HL-60 (cell line): ENCODE measurements around the gene EEF1A2.

ENCODE experiments used
- DNase-seq, 2 experiments: peaks; one replicate each; pipeline ENCODE4 v3.0.0-alpha.2; 2010 to 2020; ENCODE audit warnings: low read depth in 1 of 2, low spot score in 1 of 2
- H3K27ac ChIP-seq: fragments of 250-450 bp; sonication (Bioruptor Pico); replicated peaks from 2 replicates; pipeline ENCODE4 v1.5.1; 2020; ENCODE audit warnings: mild to moderate bottlenecking, moderate library complexity
- H3K27me3 ChIP-seq: fragments of 250-450 bp; sonication (Bioruptor Pico); 2 replicates; pipeline ENCODE4 v1.5.1; 2021; ENCODE audit warnings: mild to moderate bottlenecking, moderate library complexity; ENCODE audit not compliant: insufficient read depth, poor library complexity, severe bottlenecking
- H3K4me3 ChIP-seq: replicated peaks from 2 replicates; pipeline ENCODE4 v1.5.1; 2011; ENCODE audit warnings: mild to moderate bottlenecking, control low read depth, low read length; ENCODE audit not compliant: insufficient read depth
- GABPA ChIP-seq: IDR thresholded peaks from 2 replicates; pipeline ENCODE4 v1.6.1; 2012; ENCODE audit warnings: low read depth
- POLR2AphosphoS5 ChIP-seq: IDR thresholded peaks from 2 replicates; pipeline ENCODE4 v1.6.1; 2012; ENCODE audit warnings: low read depth
- SPI1 ChIP-seq: IDR thresholded peaks from 2 replicates; pipeline ENCODE4 v1.6.1; 2012; ENCODE audit warnings: low read depth, mild to moderate bottlenecking, borderline replicate concordance
- TF ChIP-seq, protein P1 (sequence below): IDR thresholded peaks from 2 replicates; pipeline ENCODE4 v1.6.1; 2012; ENCODE audit warnings: low read depth; ENCODE audit not compliant: insufficient replicate concordance
- TF ChIP-seq, protein P2 (sequence below): IDR thresholded peaks from one replicate; pipeline ENCODE4 v1.5.1; 2011; ENCODE audit warnings: low read length, control low read depth, inconsistent platforms; ENCODE audit not compliant: insufficient read depth

Gene EEF1A2

DNA sequence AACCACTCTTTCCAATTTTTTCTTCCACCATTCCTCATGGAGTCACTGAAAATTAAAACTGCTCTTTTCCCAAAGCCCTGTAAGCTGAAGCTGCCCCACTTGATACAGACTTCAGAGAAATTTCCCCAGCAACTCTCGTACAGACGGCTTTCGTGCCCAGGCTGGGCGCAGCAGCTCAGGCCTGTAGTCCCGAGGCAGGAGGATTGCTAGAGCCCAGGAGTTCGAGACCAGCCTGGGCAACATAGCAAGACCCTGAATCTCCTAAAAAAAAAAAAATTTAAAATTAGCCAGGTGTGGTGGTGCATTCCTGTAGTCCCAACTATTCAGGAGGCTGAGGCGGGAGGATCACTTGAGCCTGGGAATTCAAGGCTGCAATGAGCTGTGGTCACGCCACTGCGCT is 28.3 kb upstream of the EEF1A2 start:
- TF ChIP-seq, protein P1, sequence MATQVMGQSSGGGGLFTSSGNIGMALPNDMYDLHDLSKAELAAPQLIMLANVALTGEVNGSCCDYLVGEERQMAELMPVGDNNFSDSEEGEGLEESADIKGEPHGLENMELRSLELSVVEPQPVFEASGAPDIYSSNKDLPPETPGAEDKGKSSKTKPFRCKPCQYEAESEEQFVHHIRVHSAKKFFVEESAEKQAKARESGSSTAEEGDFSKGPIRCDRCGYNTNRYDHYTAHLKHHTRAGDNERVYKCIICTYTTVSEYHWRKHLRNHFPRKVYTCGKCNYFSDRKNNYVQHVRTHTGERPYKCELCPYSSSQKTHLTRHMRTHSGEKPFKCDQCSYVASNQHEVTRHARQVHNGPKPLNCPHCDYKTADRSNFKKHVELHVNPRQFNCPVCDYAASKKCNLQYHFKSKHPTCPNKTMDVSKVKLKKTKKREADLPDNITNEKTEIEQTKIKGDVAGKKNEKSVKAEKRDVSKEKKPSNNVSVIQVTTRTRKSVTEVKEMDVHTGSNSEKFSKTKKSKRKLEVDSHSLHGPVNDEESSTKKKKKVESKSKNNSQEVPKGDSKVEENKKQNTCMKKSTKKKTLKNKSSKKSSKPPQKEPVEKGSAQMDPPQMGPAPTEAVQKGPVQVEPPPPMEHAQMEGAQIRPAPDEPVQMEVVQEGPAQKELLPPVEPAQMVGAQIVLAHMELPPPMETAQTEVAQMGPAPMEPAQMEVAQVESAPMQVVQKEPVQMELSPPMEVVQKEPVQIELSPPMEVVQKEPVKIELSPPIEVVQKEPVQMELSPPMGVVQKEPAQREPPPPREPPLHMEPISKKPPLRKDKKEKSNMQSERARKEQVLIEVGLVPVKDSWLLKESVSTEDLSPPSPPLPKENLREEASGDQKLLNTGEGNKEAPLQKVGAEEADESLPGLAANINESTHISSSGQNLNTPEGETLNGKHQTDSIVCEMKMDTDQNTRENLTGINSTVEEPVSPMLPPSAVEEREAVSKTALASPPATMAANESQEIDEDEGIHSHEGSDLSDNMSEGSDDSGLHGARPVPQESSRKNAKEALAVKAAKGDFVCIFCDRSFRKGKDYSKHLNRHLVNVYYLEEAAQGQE, result no peak
- no peak for TF ChIP-seq SPI1
- TF ChIP-seq, protein P2, sequence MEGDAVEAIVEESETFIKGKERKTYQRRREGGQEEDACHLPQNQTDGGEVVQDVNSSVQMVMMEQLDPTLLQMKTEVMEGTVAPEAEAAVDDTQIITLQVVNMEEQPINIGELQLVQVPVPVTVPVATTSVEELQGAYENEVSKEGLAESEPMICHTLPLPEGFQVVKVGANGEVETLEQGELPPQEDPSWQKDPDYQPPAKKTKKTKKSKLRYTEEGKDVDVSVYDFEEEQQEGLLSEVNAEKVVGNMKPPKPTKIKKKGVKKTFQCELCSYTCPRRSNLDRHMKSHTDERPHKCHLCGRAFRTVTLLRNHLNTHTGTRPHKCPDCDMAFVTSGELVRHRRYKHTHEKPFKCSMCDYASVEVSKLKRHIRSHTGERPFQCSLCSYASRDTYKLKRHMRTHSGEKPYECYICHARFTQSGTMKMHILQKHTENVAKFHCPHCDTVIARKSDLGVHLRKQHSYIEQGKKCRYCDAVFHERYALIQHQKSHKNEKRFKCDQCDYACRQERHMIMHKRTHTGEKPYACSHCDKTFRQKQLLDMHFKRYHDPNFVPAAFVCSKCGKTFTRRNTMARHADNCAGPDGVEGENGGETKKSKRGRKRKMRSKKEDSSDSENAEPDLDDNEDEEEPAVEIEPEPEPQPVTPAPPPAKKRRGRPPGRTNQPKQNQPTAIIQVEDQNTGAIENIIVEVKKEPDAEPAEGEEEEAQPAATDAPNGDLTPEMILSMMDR, result no peak
- no peak for TF ChIP-seq GABPA
- no peak for TF ChIP-seq POLR2AphosphoS5

DNA sequence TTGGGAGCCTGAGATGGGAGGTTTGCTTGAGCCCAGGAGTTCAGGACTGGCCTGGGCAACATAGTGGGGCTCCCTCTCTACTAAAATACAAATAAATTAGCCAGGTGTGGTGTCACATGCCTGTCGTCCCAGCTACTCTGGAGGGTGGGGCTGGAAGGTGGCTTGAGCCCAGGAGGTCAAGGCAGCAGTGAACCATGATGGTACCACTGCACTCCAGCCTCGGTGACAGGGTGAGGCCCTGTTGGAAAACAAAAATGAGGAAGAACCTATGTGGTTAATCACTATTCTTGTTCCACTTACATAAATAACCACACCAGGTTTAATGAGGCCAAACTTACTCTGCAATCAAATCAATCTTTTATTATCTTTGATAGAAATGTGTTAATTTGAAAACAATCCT is 27.1 kb upstream of the EEF1A2 start:
- H3K4me3 ChIP-seq, result no peak overlapping the region
- no peak for TF ChIP-seq GABPA
- no peak for TF ChIP-seq SPI1
- TF ChIP-seq, protein P1, result no peak
- TF ChIP-seq POLR2AphosphoS5, result no peak
- TF ChIP-seq, protein P2, result no peak
- no peak overlapping the region for H3K27ac ChIP-seq
- H3K27me3 ChIP-seq, result no peaks in the 10 kb centered on the region
- DNase-seq, result no peak

More for the DNA sequence above, 28.3 kb upstream of the EEF1A2 start:
- no peak for DNase-seq
- Histone ChIP-seq H3K27ac (no peak overlapping the region), H3K27me3 (no peaks in the 10 kb centered on the region), H3K4me3 (no peak overlapping the region)

DNA sequence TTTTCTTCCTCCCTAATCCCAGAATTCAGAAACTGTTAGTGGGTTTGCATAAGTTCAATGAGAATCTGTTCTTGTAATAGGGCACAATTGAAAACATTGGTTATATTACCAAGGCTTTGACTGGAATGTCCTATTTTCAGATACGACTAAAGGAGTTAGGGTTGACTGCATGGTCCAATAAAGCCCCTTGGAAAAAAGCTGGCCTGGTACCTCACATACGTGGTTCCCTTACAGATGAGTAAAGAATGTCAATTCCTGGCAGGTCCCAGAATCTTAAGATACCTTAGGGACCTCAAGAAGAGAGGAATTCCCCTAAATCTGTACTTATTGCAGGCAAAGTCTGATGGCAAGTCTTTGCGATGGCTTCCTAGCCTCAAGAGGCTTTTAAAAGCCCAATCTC is 26.3 kb upstream of the EEF1A2 start:
- Histone ChIP-seq H3K27ac (no peak overlapping the region), H3K27me3 (no peaks in the 10 kb centered on the region), H3K4me3 (no peak overlapping the region)
- no peak for DNase-seq
- TF ChIP-seq POLR2AphosphoS5, result no peak
- TF ChIP-seq SPI1, result no peak
- TF ChIP-seq, protein P2, result no peak
- no peak for TF ChIP-seq GABPA
- TF ChIP-seq, protein P1, result no peak
